Memory B cell (primary cell): ENCODE measurements around the gene KCNG4.

Experiments
- ATAC-seq: fragments of 150-1000 bp; cut with Tn5 transposase; 2 replicates; pipeline ENCODE4 v1.10.0; 2021; ENCODE audit warnings: low read depth, mild to moderate bottlenecking, moderate library complexity
- DNase-seq, 2 donors: peaks; one replicate each; pipeline ENCODE4 v3.0.0; 2022; ENCODE audit warnings: low spot score in 2 of 2
- H3K27ac Mint-ChIP-seq: one replicate; pipeline ENCODE4 v1.8.0; 2022; ENCODE audit warnings: mild to moderate bottlenecking, moderate library complexity, mixed read lengths
- H3K27me3 Mint-ChIP-seq: one replicate; pipeline ENCODE4 v1.8.0; 2022; ENCODE audit warnings: mixed read lengths
- H3K36me3 Mint-ChIP-seq: one replicate; pipeline ENCODE4 v1.8.0; 2022; ENCODE audit warnings: mild to moderate bottlenecking, mixed read lengths
- H3K4me1 Mint-ChIP-seq: one replicate; pipeline ENCODE4 v1.8.0; 2022; ENCODE audit warnings: mixed read lengths
- H3K4me3 Mint-ChIP-seq: one replicate; pipeline ENCODE4 v1.8.0; 2022; ENCODE audit warnings: mild to moderate bottlenecking, moderate library complexity, mixed read lengths
- H3K9me3 Mint-ChIP-seq: one replicate; pipeline ENCODE4 v1.8.0; 2022; ENCODE audit warnings: mixed read lengths

KCNG4 gene

DNA sequence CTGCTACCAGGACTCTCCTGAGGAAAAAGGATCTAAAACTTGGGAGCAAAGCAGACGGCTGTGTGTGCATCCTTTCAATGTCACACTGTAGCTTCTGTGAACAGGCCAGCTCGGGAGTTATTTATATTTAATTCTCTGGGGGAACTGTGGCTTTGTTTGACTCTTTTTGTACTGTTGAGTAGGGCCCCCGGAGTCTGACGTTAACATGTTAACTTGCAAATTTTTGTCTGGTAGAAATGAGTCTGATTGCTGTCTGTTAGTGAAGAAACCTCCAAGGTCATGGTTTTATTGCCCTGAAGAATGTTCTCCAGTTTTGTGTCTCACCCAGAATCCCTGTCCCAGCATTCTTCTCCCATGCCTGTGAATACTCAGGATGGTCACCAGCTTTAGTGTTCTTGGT lies 14.2 kb upstream of the KCNG4 start:
- Mint-ChIP-seq H3K9me3 (peaks cover 8% of the 10 kb centered on the region), H3K4me3 (no peak overlapping the region), H3K27ac (no peak overlapping the region), H3K27me3 (peaks cover 25% of the 10 kb centered on the region), H3K36me3 (no peaks in the 10 kb centered on the region), H3K4me1 (no peaks in the 10 kb centered on the region)
- no peak for ATAC-seq
- DNase-seq: no peak

DNA sequence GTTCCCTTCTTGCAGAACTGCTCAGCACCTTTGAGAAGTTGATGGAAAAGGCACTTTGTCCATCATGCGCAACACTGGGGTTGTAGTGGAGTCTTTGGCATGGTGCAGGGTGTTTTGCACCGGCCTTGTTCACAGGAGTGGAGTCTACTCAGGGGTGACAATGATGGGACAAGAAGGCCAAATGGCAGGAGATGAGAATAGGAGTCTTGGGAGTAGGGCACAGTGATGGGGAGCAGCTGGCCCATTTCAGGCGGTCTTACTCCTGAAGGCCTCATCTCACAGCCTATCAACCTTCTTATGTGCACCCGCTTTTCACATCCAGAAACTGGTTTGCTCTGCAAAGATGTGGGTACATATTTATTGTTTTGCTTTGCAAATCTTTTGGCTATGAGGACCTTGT lies 13.4 kb upstream of the KCNG4 start:
- H3K36me3 Mint-ChIP-seq: no peaks in the 10 kb centered on the region
- no peak overlapping the region for H3K27ac Mint-ChIP-seq
- no peaks in the 10 kb centered on the region for H3K4me1 Mint-ChIP-seq
- peaks cover 24% of the 10 kb centered on the region for H3K27me3 Mint-ChIP-seq
- no peak for DNase-seq
- no peak for ATAC-seq
- peaks cover 7% of the 10 kb centered on the region for H3K9me3 Mint-ChIP-seq
- no peak overlapping the region for H3K4me3 Mint-ChIP-seq

GRCh38 chr16:84252184-84252583 lies 12.4 kb upstream of the KCNG4 start:
- Mint-ChIP-seq H3K36me3 (no peaks in the 10 kb centered on the region), H3K4me1 (no peaks in the 10 kb centered on the region), H3K9me3 (peaks cover 7% of the 10 kb centered on the region), H3K27ac (no peak overlapping the region), H3K27me3 (peaks cover 28% of the 10 kb centered on the region), H3K4me3 (no peak overlapping the region)
- ATAC-seq (no peak), DNase-seq (no peak)

GRCh38 chr16:84247844-84248243 lies 8.0 kb upstream of the KCNG4 start:
- no peaks in the 10 kb centered on the region for H3K4me1 Mint-ChIP-seq
- H3K36me3 Mint-ChIP-seq: no peaks in the 10 kb centered on the region
- H3K27ac Mint-ChIP-seq: no peak overlapping the region
- peaks cover 7% of the 10 kb centered on the region for H3K9me3 Mint-ChIP-seq
- DNase-seq (no peak), ATAC-seq (no peak)
- H3K27me3 Mint-ChIP-seq: peaks cover 31% of the 10 kb centered on the region
- H3K4me3 Mint-ChIP-seq: no peak overlapping the region

DNA sequence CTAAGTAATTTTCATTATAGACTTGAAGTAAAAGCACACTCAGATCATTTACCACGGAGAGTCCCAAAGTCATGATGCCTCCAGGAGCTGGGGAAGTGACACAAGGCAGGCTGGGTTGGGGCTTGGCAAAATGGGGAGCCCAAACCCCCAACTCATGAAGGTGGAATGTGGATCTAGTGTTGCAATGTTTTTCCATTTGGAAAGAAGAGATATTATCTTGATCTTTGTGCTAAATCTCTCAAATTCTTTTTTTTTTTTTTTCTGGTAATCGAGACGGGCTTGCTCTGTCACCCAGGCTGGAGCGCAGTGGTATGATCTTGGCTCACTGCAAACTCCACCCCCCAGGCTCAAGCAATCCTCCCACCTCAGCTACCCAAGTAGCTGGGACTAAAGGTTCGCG lies 7.5 kb upstream of the KCNG4 start:
- no peak overlapping the region for H3K4me3 Mint-ChIP-seq

DNA sequence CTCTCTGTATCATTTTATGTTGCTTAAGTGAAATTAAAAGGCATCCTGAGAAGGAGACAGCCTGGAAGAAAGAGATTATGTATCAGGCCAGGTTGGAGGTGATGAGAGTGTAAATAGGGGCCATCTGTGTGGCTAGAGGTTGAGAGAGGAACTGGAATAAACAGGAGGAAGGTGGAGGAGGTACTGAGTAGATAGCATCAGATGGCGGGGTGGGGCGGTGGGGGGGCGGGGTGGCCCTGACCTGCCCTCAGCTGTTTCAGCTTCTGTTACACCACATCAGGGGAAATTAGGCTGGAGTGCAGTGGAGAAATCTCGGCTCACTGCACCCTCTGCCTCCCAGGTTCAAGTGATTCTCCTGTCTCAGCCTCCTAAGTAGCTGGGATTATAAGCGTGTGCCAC lies 6.9 kb upstream of the KCNG4 start:
- peak overlapping the region; percentile 9 for H3K27ac Mint-ChIP-seq
- ATAC-seq (no peak), DNase-seq (no peak)
- H3K4me1 Mint-ChIP-seq: no peaks in the 10 kb centered on the region
- H3K36me3 Mint-ChIP-seq: no peaks in the 10 kb centered on the region
- H3K9me3 Mint-ChIP-seq: peaks cover 7% of the 10 kb centered on the region
- H3K27me3 Mint-ChIP-seq: peaks cover 25% of the 10 kb centered on the region
- no peak overlapping the region for H3K4me3 Mint-ChIP-seq

More for the DNA sequence above, 7.5 kb upstream of the KCNG4 start:
- H3K27me3 Mint-ChIP-seq: peaks cover 31% of the 10 kb centered on the region
- H3K27ac Mint-ChIP-seq: no peak overlapping the region
- no peaks in the 10 kb centered on the region for H3K4me1 Mint-ChIP-seq
- ATAC-seq (no peak), DNase-seq (no peak)
- peaks cover 7% of the 10 kb centered on the region for H3K9me3 Mint-ChIP-seq
- no peaks in the 10 kb centered on the region for H3K36me3 Mint-ChIP-seq

GRCh38 chr16:84245956-84246678 lies 6.3 kb upstream of the KCNG4 start:
- no peak for ATAC-seq
- peak overlapping the region; percentile 9 for H3K27ac Mint-ChIP-seq

GRCh38 chr16:84244728-84245127 lies 4.9 kb upstream of the KCNG4 start:
- no peaks in the 10 kb centered on the region for H3K4me1 Mint-ChIP-seq
- peaks cover 4% of the 10 kb centered on the region for H3K9me3 Mint-ChIP-seq
- no peaks in the 10 kb centered on the region for H3K36me3 Mint-ChIP-seq
- DNase-seq: no peak
- no peak overlapping the region for H3K4me3 Mint-ChIP-seq
- H3K27ac Mint-ChIP-seq: no peak overlapping the region
- peaks cover 17% of the 10 kb centered on the region for H3K27me3 Mint-ChIP-seq
- ATAC-seq: no peak

More at GRCh38 chr16:84245956-84246678, 6.3 kb upstream of the KCNG4 start:
- Mint-ChIP-seq H3K36me3 (no peaks in the 10 kb centered on the region), H3K4me3 (no peak overlapping the region), H3K4me1 (no peaks in the 10 kb centered on the region), H3K9me3 (peaks cover 4% of the 10 kb centered on the region), H3K27me3 (peaks cover 20% of the 10 kb centered on the region)
- no peak for DNase-seq

- H3K36me3 Mint-ChIP-seq: no peaks in the 10 kb centered on the region
- ATAC-seq (no peak), DNase-seq (no peak)
- H3K4me1 Mint-ChIP-seq: no peaks in the 10 kb centered on the region
- peaks cover 21% of the 10 kb centered on the region for H3K27me3 Mint-ChIP-seq
- peaks cover 4% of the 10 kb centered on the region for H3K9me3 Mint-ChIP-seq
- H3K4me3 Mint-ChIP-seq: no peak overlapping the region
- no peak overlapping the region for H3K27ac Mint-ChIP-seq
Measured at GRCh38 chr16:84243732-84244131, 3.9 kb upstream of the KCNG4 start.

DNA sequence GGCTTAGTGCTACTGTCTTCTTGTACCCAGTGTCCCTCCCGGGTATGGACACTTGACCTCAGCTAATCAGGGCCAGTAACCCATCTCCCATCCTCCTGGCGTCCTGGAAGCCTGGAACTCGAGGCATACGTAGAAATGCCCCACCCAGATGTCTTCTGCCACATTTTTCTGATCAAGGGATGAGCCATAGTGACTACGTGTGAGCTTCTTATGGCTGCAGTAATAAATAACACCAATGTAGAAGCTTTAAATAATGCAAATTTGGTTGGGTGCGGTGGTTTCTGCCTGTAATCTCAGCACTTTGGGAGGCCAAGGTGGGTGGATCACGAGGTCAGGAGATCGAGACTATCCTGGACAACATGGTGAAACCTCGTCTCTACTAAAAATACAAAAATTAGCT lies 3.0 kb upstream of the KCNG4 start:
- Mint-ChIP-seq H3K9me3 (peaks cover 4% of the 10 kb centered on the region), H3K4me3 (no peak overlapping the region), H3K4me1 (no peaks in the 10 kb centered on the region), H3K27ac (no peak overlapping the region), H3K36me3 (no peaks in the 10 kb centered on the region), H3K27me3 (peaks cover 17% of the 10 kb centered on the region)
- ATAC-seq (no peak), DNase-seq (no peak)

DNA sequence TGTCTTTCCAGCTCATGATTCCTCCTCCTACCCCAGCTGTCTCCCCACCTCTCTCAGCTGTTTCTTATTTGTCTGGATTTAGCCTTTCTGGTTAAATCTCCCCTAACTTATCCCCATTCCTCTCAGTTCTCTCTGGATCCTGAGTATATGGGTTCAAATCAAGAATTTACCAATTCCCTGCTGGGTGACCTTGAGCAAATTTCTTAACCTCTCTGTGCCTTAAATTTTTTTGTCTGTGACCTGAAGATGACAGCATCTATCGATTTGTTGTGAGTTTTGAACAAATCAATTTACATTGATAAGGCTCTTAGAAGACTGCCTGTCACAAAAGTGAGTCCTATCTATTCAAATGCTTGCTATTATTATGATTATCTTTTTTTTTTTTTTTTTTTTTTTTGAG lies 2.0 kb upstream of the KCNG4 start:
- peaks cover 4% of the 10 kb centered on the region for H3K9me3 Mint-ChIP-seq
- no peak overlapping the region for H3K27ac Mint-ChIP-seq
- ATAC-seq (no peak), DNase-seq (no peak)
- peaks cover 20% of the 10 kb centered on the region for H3K27me3 Mint-ChIP-seq
- no peaks in the 10 kb centered on the region for H3K4me1 Mint-ChIP-seq
- no peak overlapping the region for H3K4me3 Mint-ChIP-seq
- no peaks in the 10 kb centered on the region for H3K36me3 Mint-ChIP-seq

DNA sequence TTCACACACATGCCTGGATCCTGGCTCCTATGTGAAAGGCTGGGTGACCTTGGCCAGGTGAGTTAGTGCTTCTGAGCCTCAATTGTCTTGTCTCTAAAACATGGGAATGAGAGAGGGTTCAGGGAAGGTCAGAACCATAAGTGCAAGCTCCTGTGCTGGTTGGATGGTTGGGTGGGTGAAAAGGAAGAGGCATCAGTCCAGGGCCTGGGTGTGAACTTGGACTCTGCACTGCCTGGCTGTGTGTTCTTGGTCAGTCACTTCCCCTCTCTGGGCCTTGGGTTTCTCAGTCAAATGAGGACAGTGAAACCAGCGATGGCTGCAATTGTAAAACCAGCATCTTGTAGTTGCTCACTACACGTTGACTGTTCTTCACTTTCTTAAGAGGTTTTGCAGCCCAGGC lies 643 bp upstream of the KCNG4 start:
- DNase-seq (no peak), ATAC-seq (no peak)
- H3K27ac Mint-ChIP-seq: no peak overlapping the region
- no peaks in the 10 kb centered on the region for H3K36me3 Mint-ChIP-seq
- H3K4me3 Mint-ChIP-seq: no peak overlapping the region
- H3K9me3 Mint-ChIP-seq: peaks cover 4% of the 10 kb centered on the region
- peaks cover 17% of the 10 kb centered on the region for H3K27me3 Mint-ChIP-seq
- H3K4me1 Mint-ChIP-seq: no peaks in the 10 kb centered on the region

- H3K27ac Mint-ChIP-seq: no peak overlapping the region
- no peak for DNase-seq
- no peaks in the 10 kb centered on the region for H3K36me3 Mint-ChIP-seq
- peaks cover 14% of the 10 kb centered on the region for H3K27me3 Mint-ChIP-seq
- ATAC-seq: no peak
- H3K9me3 Mint-ChIP-seq: peaks cover 2% of the 10 kb centered on the region
- H3K4me3 Mint-ChIP-seq: no peak overlapping the region
- no peaks in the 10 kb centered on the region for H3K4me1 Mint-ChIP-seq
Measured at GRCh38 chr16:84239141-84239769, 557 bp downstream of the KCNG4 start.

GRCh38 chr16:84237994-84238750 lies 1.6 kb downstream of the KCNG4 start:
- ATAC-seq (no peak), DNase-seq (no peak)
- Mint-ChIP-seq H3K27me3 (peaks cover 12% of the 10 kb centered on the region), H3K9me3 (no peaks in the 10 kb centered on the region), H3K27ac (no peak overlapping the region), H3K4me1 (no peaks in the 10 kb centered on the region), H3K36me3 (no peaks in the 10 kb centered on the region), H3K4me3 (no peak overlapping the region)
